GM08714 (cell line): Measurements from ENCODE around the gene DKC1.

ENCODE experiments used
- H3K4me3 ChIP-seq: fragments of 200-500 bp; sonication (Bioruptor generic); 2 replicates; pipeline ENCODE4 v1.5.1; 2014; ENCODE audit warnings: mild to moderate bottlenecking, low read length, inconsistent platforms
- ZNF274 ChIP-seq: IDR thresholded peaks from 2 replicates; pipeline ENCODE4 v1.6.1; 2012; ENCODE audit warnings: mild to moderate bottlenecking, low read depth, low read length

The DKC1 gene

DNA sequence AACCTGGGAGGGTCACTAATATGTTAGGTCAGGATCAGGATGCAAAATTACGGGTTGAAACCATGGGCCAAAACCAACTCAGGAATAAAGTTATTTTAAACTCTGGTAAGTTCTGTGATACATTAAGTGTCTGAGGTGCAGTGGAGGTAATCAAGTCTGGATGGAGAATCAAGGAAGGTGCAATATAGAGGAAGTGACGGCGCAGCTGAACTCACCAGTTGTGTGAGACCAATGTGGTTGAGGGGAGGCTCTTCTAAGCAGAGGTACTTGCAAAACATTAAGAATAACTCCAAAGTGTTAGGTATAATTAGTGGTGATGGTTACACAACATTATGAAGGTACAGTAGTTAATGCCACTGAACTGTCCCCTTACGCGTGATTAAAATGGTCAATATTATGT is 31.5 kb upstream of the DKC1 start:
- H3K4me3 ChIP-seq: no peak overlapping the region
- no peak for TF ChIP-seq ZNF274

DNA sequence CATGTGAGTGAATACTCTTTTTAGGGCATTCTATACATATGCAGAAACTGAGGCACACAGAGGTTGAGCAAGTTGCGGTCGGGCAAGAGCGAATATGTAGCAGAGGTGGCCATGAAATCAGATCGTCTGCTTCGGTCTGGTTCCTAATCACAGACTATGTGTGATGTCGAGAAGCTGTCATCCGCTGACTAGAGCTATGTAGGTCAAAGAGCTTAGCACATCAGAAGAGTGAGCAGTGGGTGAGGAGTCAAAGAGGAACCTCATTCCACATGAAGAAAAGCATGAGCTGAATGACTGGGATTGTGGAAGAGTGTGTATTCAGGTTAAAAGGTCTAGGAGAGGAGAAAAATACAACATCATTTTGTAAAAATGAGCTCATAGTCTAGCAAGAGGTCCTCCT is 30.8 kb upstream of the DKC1 start:
- TF ChIP-seq ZNF274: no peak
- no peak overlapping the region for H3K4me3 ChIP-seq

DNA sequence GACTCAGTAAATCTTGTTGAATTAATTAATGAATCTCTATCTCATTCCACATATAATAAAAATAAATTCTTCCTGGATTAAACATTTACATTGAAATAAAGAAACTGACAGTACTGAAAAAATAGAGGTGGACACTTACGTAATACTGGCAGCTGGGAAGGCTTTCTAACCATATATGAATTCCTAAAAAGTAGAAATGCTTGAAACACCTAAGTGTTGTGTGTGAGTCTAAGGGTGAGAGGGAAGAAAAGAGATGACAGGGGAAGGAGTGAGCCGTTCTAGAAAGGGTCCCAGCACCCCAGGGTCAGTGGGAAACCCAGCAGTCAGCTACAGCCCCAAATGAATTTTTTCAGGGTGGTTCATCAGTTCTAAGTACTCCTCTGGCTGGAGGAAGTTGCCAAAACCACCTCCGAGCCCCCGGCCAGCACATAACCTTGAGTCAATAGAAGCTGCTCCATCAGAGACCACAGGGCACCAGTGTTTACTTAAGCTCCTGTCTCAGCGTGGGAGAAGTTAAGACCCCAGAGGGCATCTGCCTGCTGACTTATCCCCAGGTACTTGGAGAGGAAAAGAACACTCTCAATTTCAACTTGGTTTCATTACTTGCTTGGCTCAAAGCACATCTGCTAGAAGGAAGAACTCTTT is 30.1 kb upstream of the DKC1 start:
- H3K4me3 ChIP-seq: no peak overlapping the region
- no peak for TF ChIP-seq ZNF274

DNA sequence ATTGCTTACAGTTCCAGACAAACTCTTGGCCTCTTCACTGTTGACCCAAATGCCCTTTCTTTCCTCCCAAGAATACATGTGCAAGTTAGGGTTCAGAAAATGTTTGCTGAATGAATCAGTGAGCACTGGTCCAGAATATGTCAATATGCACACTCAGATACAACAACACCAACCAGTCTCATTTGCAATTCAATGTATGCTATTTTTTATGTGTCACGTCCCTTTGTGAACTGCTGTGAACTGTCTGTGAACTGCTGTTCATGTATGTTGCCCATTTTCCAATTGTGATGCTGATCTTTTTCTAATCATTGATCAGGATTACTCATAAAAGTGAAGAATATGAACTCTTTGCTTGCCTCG is 29.6 kb upstream of the DKC1 start:
- no peak for TF ChIP-seq ZNF274
- H3K4me3 ChIP-seq: no peak overlapping the region

DNA sequence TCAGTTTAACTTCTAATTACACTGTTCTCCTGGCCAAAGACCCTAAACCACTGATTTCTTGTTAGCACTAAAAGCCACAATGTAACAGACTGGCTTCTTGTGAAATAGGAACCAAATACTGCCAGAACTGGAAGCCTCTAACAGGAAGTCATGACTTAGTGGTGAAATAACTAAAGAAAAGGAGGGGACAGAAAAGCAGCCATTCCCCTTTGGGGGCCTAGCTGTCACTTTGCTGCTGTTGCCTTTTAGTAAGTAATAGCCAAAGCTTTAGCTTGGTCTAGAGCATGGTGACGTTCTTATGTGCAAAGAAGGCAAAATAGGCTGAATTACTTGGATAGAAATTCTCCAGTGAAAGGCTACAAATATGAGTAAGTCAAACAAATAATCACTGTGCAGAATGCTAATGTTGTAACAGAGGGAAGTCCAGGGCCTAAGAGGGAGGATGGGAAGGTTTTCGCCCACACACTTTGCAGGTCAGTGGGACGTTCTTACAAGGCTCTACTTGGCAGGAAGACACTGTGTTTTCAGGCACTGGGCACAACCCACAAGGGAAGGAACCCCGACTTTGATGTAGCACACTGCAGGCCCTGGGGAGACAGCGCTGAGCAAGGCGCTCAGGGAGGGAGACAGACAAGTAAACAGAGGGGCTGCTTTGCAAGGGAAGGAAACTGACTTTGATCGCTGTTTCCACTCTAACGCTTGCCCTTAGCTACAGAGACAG is 28.4 kb upstream of the DKC1 start:
- TF ChIP-seq ZNF274: no peak
- H3K4me3 ChIP-seq: no peak overlapping the region; the same call in 1 of the 2 replicates

DNA sequence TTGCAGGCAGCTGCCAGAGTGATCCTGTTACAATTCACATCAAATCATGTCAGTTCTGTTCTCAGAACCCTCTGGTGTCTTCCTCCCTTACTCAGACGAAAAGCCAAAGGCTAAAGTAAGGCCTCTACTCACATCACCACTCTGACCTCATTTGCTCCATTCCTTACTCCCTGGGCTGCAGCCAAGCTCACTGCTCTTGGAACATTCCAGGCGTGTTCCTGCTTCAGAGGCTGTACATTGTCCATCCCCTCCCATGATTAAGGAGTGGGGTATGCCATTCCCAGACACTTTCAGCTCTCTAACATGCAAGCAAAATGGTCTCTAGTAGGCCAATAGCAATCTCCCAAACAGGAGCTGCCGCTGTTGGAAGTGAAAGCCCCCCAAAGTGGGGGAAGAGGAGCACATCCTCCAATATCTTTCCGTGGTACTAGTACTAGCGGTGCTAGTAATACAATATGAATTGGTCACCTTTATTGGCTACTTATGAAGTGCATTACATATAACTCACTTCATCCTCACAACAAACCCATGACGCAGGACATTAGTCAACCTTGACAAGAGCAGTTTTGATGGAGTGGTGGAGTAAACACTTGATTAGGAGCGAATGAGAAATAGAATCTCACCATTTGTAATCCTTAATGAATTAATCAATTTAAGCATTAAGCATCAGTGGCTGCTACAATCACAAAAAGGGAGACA is 26.8 kb upstream of the DKC1 start:
- TF ChIP-seq ZNF274: no peak
- H3K4me3 ChIP-seq: no peak overlapping the region

DNA sequence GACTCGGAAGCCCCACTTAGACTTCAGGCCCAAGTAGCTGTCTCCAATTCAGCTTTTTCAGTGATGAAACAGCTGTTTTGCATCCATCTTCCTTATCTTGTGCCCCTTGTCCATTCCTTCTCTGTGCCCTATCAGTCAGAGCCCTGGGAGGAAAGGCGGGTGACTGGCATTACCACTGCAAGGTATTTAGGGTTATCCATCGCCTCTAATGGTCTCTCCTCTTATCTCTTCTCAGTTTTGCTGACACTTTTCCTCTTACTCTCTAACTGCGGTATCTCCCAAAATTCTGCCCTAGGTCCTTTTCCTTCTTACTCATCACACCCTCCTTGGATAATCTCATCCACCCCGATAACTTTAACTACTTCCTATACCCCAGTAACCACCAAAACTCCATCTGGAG is 25.5 kb upstream of the DKC1 start:
- no peak overlapping the region for H3K4me3 ChIP-seq
- TF ChIP-seq ZNF274: no peak

DNA sequence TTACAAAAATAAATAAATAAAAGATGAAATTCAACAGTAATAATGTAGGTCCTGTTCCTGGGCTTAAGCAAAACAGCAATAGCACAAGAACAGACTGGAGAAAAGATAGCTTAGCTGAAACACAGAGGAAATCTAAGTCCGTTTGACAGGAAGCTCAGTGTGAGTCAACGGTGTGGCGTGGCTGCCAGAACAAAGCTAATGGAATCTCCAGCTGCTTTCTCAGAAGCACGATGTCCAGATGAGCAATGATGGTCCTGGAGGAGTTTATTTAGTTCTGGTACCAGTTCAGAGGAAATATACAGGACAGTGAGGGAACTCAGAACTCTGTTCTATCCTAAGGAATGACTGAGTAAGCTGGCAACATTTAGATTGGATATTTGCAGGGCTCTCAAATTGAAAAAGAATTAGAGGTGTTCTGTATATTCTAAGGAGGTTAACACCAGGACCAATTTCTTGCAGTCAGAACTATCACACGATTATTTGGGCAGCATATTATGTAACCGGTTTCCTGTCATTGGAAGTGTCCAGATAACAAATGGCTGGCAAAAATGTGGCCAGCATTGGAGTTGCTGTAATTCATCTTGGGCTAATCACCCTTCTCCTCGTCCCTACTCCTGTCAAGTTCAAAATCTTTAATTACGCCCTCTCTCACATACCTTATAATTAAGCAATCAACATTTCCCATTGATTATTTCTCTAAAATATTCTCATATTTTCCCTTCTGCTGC is 24.5 kb upstream of the DKC1 start:
- no peak overlapping the region for H3K4me3 ChIP-seq

DNA sequence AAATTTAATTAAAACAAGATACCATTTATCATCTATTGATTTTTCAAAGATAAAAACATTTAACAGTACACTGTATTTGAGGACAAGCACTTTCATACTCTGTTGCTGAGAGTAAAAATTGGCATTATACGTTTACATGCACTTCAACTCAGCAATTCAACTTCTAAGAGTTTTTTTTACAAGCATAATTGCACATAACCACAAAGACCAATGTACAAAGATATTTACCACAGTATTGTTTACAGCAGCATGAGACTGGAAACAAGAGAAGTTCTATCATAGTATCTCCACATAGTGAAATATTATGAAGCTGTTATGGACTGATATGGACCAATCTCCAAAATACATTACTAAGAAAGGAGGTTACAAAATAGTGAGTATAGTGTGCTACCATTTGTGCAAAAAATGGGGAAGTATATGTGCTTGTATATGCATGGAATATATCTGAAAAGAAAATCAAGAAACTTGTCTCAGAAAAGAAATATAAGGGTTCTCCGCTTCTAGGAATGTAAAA is 22.7 kb upstream of the DKC1 start:
- no peak overlapping the region for H3K4me3 ChIP-seq

More for the DNA sequence above, 24.5 kb upstream of the DKC1 start:
- TF ChIP-seq ZNF274: no peak

DNA sequence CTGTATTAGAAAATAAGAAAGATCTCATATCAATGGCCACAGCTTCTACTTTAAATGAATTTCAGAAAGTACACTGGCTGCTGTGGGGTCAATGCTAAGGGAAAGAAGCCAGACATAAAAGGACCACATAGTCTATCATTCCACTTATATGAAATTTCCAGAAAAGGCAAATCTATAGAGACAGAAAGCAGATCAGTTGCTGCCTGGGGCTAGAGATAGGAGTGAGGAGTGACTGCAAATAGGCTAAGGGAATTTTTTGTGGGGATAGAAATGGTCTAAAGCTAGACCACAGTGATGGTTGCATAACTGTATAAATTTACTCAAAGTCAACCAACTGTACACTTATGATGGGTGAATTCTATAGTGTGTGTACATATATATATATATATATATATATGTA is 20.1 kb upstream of the DKC1 start:
- no peak for TF ChIP-seq ZNF274
- H3K4me3 ChIP-seq: no peak overlapping the region

More for the DNA sequence above, 22.7 kb upstream of the DKC1 start:
- TF ChIP-seq ZNF274: no peak

DNA sequence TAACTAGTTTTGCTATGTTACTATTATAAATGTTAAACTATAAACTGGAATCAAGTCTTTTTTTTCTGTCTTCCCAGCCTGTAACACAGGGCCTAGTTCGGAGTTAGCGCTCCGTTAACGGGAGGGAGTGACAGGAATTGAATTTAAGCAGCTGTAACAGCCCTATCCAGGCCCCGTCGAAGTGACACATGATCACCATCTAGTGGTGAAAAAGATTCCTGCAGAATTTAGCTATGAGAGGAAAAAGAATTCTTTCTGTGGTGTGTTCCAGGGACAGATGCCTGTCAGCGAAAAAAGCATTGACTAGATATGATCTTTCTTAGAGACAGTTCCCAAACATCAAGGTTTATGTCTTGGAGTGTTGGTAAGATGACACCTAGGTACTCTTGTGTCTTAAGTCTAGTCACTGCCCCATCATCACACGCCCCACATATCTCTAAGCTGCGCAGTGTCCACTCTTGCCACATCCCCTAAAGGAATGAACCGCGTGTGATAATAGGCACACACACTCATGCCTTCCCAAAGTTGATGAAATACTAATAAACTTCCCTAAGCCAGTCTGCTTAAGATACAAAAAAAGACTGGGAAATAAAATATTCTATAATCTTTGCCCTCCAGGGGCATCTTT is 13.8 kb upstream of the DKC1 start:
- TF ChIP-seq ZNF274: no peak
- no peak overlapping the region for H3K4me3 ChIP-seq

DNA sequence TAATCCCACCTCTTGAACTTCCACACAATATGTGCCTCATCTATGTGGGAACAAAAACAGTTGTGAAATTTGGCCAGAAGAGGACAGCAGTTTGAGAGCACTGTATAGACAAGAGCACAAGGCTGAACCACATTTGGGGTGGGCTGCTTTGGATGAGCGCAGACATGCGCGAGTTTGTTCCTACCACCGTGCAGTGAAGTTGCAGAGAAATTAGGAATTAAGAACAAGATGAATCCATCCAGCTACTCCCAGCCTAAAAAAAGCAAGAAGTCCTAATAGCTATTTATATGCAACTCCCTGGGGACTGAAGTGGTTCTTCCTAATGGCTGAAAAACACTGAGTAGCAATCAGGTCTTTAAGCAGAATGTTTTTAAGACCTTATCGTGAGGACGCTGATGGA is 12.8 kb upstream of the DKC1 start:
- TF ChIP-seq ZNF274: no peak
- H3K4me3 ChIP-seq: peak overlapping the region; percentile 60; the same call in 1 of the 2 replicates

DNA sequence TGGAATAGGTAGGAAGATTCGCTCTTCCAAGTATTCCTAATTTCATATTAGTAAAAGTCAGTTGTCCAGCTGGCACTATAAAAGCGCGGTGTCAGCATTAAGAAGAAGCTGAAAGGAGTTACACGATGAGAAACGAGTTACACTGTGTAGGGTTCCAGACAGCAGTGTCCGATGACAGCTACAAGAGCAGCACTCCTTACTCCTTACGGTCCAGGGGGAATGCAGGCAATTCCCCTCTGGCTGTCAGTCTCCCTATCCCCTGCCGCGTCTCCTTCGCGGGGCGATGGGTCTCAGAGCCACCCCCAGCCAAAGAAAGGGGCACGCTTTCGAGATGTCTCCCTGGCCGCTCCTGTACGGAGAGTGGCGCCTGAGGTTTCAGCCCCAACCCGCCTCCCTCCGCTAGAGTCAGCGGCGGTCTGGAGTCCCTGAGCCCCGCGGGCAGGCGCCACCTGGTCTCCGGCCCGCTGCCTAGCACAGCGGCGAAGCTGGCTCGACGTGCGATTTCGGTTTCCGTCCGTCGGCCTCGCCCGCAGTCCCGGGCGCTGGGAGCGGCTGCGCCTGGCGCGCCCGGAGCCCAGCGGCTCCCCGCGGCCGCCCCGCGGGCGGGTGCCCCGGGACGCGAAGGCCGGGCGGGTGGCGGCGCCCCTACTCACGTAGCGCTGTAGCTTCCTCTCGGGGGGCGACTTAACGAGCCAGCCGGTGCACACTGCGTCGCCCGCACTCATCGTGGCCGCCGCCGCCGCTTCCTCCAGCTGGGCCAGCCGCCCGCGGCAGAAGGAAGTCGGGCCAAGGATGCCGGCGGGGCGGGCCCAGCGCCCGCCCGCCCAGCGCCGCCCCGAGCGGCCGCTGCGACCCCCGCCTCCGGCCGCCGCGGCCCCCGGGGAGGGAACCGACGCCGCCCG is 12.1 kb upstream of the DKC1 start, which contains the start of gene GAB3:
GAB3 (minus strand) TSS at position 777 of the 902 bp plus-strand sequence; CDS start at position 725, 52 bp downstream.
- peak within 1 kb of the TSS; percentile 60; the same call in 1 of the 2 replicates for H3K4me3 ChIP-seq
- no peak for TF ChIP-seq ZNF274
